Measurements from ENCODE around the gene CST6. TPM values are rescaled to one million over a fixed set of nuclear protein-coding genes. Genes with fewer than 3 reads are reported as not detected.

CST6 gene
- total and polyA plus RNA-seq, 2 of the 4 experiments (the other 2 are of a cell fraction), result 0.54 to 3.0 TPM

DNA sequence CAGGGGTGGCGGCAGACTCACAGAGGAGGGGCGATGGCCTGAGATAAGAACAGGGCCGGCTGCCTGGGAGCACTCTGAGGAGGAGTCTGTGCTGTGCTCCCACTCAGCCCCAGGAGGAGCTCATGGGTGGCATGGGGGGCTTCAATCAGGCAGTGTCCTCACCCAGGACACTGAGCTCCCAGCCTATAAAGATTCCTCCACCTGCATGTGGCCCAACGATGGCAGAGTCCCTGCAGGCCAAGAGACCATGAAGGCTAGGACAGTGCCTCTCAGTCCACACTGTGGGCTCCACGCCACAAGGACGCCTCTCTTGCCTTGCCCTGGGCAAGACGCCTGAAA, 1.9 kb downstream of the CST6 start:
- peaks cover 9% of the 10 kb centered on the region for H3K4me1 ChIP-seq (ENCODE audit: control insufficient read depth, insufficient read depth, low read length)
- no peak overlapping the region for H3K9ac ChIP-seq (ENCODE audit: low read depth, low read length)
- H3K18ac ChIP-seq (ENCODE audit: low read depth, low read length), result no peak overlapping the region
- ChIA-PET POLR2A (ENCODE audit: unreplicated experiment) (interaction anchor here (0.6 kb wide), 1 partner anchor 88 kb away, joined by 6 read pairs; no protein-coding TSS in a partner anchor), CTCF (no interaction called here)
- H3K4me2 ChIP-seq (ENCODE audit: low read depth, low read length), result no peak overlapping the region
- H2AK5ac ChIP-seq (ENCODE audit: low read depth, low read length), result peak overlapping the region; percentile 24; the same call in 1 of the 2 replicates
- H3K9me3 ChIP-seq (ENCODE audit: control insufficient read depth, insufficient read depth, low read length), result no peaks in the 10 kb centered on the region
- TF ChIP-seq MAFK (IDR thresholded peaks at IDR 0.05; ENCODE audit: low read depth, low read length) (no peak), SMC3 (IDR thresholded peaks at IDR 0.05; ENCODE audit: low read depth, low read length) (no peak), MXI1 (IDR thresholded peaks at IDR 0.05; ENCODE audit: borderline replicate concordance, low read depth, low read length) (no peak), RCOR1 (IDR thresholded peaks at IDR 0.05; ENCODE audit: insufficient replicate concordance, low read length) (no peak), RAD21 (IDR thresholded peaks at IDR 0.05; ENCODE audit: low read length) (no peak), POLR2A (IDR thresholded peaks at IDR 0.05; ENCODE audit: low read depth, low read length) (no peak)
- TF ChIP-seq, protein P1, sequence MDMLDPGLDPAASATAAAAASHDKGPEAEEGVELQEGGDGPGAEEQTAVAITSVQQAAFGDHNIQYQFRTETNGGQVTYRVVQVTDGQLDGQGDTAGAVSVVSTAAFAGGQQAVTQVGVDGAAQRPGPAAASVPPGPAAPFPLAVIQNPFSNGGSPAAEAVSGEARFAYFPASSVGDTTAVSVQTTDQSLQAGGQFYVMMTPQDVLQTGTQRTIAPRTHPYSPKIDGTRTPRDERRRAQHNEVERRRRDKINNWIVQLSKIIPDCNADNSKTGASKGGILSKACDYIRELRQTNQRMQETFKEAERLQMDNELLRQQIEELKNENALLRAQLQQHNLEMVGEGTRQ (IDR thresholded peaks at IDR 0.05; ENCODE audit: low read depth, low read length), result no peak
- H2BK15ac ChIP-seq (ENCODE audit: low read depth, low read length), result no peak overlapping the region; the same call in 2 of the 3 replicates
- no peak overlapping the region for H4K91ac ChIP-seq (ENCODE audit: insufficient read depth, low read depth, low read length)
- ATAC-seq (ENCODE audit: low read depth), result no peak
- no TSS peak for BruUV-seq (replicated peaks)
- no peak overlapping the region for H3K14ac ChIP-seq (replicated peaks; ENCODE audit: low read depth, low read length)
- no peak overlapping the region for H3K4me3 ChIP-seq (ENCODE audit: insufficient read depth, low read depth, low read length)
- H3K4ac ChIP-seq (ENCODE audit: low read depth, low read length), result no peak overlapping the region
- dilution Hi-C loops (cut with HindIII; ENCODE audit: low sequenced_read_pairs, unreplicated experiment), result no loop called here
- no peaks in the 10 kb centered on the region; the same call in 1 of the 2 replicates for H4K20me1 ChIP-seq (ENCODE audit: insufficient read depth, low read length)
- no peak overlapping the region for H3K23ac ChIP-seq (ENCODE audit: low read depth, low read length)
- in situ Hi-C loops (cut with MboI; ENCODE audit: low sequenced_read_pairs), result no loop called here
- H4K5ac ChIP-seq (ENCODE audit: low read depth, low read length), result no peak overlapping the region
- 87% methylated on average over 3 of the region's 7 CpGs; no CpG with 5 or more reads in 1 of the 2 experiments for WGBS, 2 experiments (ENCODE audit: extremely low coverage in 2 of 2, insufficient read length in 1 of 2)
- H2BK120ac ChIP-seq (ENCODE audit: low read depth, low read length), result no peak overlapping the region
- H2BK20ac ChIP-seq (ENCODE audit: low read depth, low read length), result no peak overlapping the region
- DNase-seq, result no peak
- H3K27me3 ChIP-seq (ENCODE audit: control insufficient read depth, insufficient read depth, low read length), result peaks cover 13% of the 10 kb centered on the region
- no peak overlapping the region for H2AK9ac ChIP-seq (replicated peaks; ENCODE audit: low read depth, low read length, poor library complexity)
- no peak overlapping the region for H3K56ac ChIP-seq (ENCODE audit: extremely low read depth, insufficient read depth, low read length)
- no peaks in the 10 kb centered on the region for H3K36me3 ChIP-seq (ENCODE audit: control insufficient read depth, insufficient read depth, low read length)
- no peak overlapping the region for H3K27ac ChIP-seq (ENCODE audit: insufficient read depth, low read length)
- H4K8ac ChIP-seq (ENCODE audit: low read depth in 2 of 2, low read length in 2 of 2), result no peak overlapping the region
- intact Hi-C loops (cut with micrococcal nuclease), result no loop called here
- no peaks in the 10 kb centered on the region for H3K79me1 ChIP-seq (ENCODE audit: low read depth in 1 of 2, low read length in 2 of 2)
- no peak overlapping the region for H2AFZ ChIP-seq (replicated peaks; ENCODE audit: low read length, poor library complexity)
- H3K9me1 ChIP-seq (ENCODE audit: insufficient read depth, low read length), result peaks cover 23% of the 10 kb centered on the region
- H2BK5ac ChIP-seq (ENCODE audit: low read depth, low read length, poor library complexity, severe bottlenecking), result no peak overlapping the region

Measured in IMR-90 (cell line).